ENCODE measurements around the gene LMBRD1.

The LMBRD1 gene

DNA sequence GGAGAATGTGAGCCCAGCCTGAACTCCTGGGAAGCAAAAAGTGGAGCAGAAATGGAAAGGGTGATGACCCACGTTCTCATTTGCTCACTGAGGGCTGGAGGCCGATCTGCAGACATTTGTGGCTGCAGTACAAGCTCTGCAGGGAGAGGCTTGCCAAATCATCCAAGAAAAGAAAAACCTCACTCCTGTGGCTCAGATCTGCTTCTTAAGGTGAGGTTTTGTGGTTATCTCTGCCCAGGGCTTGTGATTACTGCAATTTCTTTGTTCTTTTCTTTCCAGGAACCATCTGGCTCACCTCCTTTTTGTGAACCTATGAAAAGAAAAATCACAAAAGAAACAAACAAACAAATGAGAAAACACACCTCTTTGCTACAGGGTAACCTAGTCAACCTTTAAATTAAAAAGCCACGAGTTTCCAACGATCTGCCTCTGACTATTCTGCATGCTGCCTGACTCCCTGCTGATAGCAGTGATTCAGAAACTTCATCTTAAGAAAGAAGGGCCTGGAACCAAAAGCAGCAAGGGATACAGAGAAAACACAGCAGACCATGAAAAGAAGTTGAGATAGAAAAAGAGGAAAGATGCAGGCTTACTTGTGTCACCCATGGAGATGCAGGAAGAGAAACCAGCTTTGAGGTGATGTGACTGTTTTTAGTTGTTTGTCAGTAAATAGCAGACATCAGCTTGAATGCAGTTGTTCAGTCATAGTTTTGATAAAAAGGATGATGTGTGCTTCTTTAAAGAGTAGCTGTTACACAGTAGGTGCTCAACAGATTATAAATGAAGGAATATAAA, 165.1 kb downstream of the LMBRD1 start:
- no peak for DNase-seq (ENCODE audit: low read depth in 2 of 2)

DNA sequence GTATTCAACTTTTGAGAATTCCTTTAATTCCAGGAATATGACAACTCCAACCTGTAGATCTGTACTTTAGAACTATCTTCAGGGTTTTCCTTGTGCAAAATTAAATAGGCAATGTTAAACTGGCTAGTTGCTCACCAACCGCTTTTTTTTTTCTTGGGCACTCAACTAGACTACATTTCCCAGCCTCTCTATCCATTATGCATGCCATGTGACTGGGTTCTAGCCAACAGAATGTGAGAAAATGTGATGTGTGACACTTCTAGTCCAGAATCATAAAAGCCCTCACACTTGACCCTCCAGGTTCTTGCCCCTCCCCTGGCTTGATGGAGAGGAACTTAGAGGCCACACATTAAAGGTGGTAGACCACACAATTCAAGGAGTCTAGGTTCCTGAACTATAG, 166.0 kb downstream of the LMBRD1 start:
- DNase-seq (ENCODE audit: low read depth in 2 of 2), result no peak

DNA sequence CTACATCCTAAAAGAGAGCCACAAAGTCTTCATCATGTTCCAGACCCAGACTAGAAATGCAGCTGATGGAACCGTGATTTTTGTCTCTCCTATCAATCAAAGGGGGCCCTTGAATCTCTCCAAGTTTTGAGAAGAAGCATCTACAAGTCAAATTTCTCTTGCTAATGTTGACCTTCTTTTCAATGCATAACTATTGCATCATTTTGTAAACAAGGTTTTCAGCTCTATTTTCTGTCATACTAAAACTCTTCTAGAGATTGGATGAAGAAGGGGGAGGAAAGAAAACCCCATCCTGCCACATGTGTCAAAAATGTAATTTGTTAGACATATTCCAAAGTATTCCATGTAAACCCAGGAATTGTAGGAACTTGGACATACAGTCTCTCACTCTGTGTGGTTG, 169.2 kb downstream of the LMBRD1 start:
- DNase-seq (ENCODE audit: low read depth in 2 of 2), result no peak

DNA sequence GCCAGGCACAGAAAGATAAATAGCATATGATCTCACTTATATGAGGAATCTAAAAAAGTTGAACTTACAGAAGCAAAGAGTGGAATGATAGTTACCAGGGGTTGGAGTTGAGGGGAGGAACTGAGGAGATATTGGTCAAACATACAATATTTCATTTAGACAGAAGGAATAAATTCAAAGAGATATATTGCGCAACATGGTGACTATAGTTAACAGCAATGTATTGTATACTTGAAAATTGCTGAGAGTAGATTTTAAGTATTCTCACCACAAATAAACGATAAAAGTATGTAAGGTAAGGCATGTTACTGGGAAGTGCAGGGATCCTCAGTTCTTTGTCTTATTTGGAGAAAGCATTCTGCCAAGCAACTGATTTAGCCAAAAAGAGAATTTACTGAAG, 171.9 kb downstream of the LMBRD1 start:
- no peak for DNase-seq (ENCODE audit: low read depth in 2 of 2)

All from stimulated activated CD8-positive, alpha-beta memory T cell treated with anti-CD3 and anti-CD28 coated beads, Interleukin-2, amount 100 ng/mL, for 1 hour (primary cell).